HUES64 (cell line): Measurements from ENCODE around the gene PTPN4.

Experiments used
- H3K27ac ChIP-seq: 2 replicates; pipeline ENCODE4 v1.7.0; 2013; ENCODE audit warnings: low read depth, low read length, inconsistent platforms
- H3K27me3 ChIP-seq: 2 replicates; pipeline ENCODE4 v1.6.1; 2013; ENCODE audit warnings: mild to moderate bottlenecking, low read length; ENCODE audit not compliant: insufficient read depth
- H3K36me3 ChIP-seq: 2 replicates; pipeline ENCODE4 v1.6.1; 2013; ENCODE audit warnings: mild to moderate bottlenecking, low read length; ENCODE audit not compliant: insufficient read depth
- H3K4me1 ChIP-seq: 2 replicates; pipeline ENCODE4 v1.6.1; 2013; ENCODE audit warnings: mild to moderate bottlenecking, low read length, moderate library complexity; ENCODE audit not compliant: insufficient read depth
- H3K4me3 ChIP-seq: 2 replicates; pipeline ENCODE4 v1.5.1; 2013; ENCODE audit warnings: mild to moderate bottlenecking, low read length, moderate library complexity
- H3K9ac ChIP-seq: 2 replicates; pipeline ENCODE4 v1.6.1; 2013; ENCODE audit warnings: mild to moderate bottlenecking, low read depth, low read length
- H3K9me3 ChIP-seq: 2 replicates; pipeline ENCODE4 v1.6.1; 2013; ENCODE audit warnings: low read depth, low read length; ENCODE audit not compliant: insufficient read depth
- WGBS: fragments of 150-250, 120-280 bp; methylation state at CpG from one replicate; pipeline ENCODE4 v1.1.7; 2013; ENCODE audit warnings: missing lambda C conversion rate; 5-methylcytosine and 5-hydroxymethylcytosine counted together

The PTPN4 gene

GRCh38 chr2:119921825-119922224, 162.1 kb downstream of the PTPN4 start:
- H3K9me3 ChIP-seq = no peaks in the 10 kb centered on the region
- H3K4me3 ChIP-seq = no peak overlapping the region
- no CpG with 5 or more reads among the region's 1 CpG for WGBS
- no peaks in the 10 kb centered on the region; the same call in 1 of the 2 replicates for H3K4me1 ChIP-seq
- H3K9ac ChIP-seq = no peak overlapping the region
- no peak overlapping the region for H3K27ac ChIP-seq
- H3K36me3 ChIP-seq = no peaks in the 10 kb centered on the region
- no peaks in the 10 kb centered on the region for H3K27me3 ChIP-seq

- no peaks in the 10 kb centered on the region for H3K36me3 ChIP-seq
- H3K9ac ChIP-seq = no peak overlapping the region
- no peaks in the 10 kb centered on the region; the same call in 1 of the 2 replicates for H3K4me1 ChIP-seq
- no peak overlapping the region for H3K4me3 ChIP-seq
- no peaks in the 10 kb centered on the region for H3K9me3 ChIP-seq
- H3K27ac ChIP-seq = no peak overlapping the region
- H3K27me3 ChIP-seq = no peaks in the 10 kb centered on the region
These were observed 163.0 kb downstream of the PTPN4 start for GRCh38 chr2:119922699-119923098.

DNA sequence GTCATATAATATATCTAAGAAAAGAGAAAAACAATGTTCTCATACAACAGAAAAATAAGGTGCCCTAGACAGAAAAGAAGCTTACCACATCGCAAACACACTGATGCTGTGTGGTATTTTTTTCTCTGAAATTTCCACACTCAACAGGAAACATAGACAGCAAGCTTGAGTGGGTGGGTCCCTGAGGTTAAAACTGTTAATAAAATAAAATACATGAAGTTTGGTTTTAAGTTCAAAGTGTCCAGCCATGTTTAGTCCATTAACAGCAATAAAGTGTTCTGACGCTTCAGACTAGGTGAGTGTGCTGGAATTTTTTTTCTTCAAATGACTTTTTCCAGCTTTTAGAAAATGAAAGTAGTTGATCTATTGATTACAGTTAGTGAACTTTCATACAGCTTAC, 169.8 kb downstream of the PTPN4 start:
- Histone ChIP-seq H3K36me3 (peaks cover 29% of the 10 kb centered on the region), H3K9me3 (no peaks in the 10 kb centered on the region), H3K27me3 (no peaks in the 10 kb centered on the region), H3K4me1 (no peaks in the 10 kb centered on the region), H3K27ac (no peak overlapping the region), H3K4me3 (no peak overlapping the region), H3K9ac (no peak overlapping the region)
- 98% methylated on average over 2 of the region's 2 CpGs for WGBS

DNA sequence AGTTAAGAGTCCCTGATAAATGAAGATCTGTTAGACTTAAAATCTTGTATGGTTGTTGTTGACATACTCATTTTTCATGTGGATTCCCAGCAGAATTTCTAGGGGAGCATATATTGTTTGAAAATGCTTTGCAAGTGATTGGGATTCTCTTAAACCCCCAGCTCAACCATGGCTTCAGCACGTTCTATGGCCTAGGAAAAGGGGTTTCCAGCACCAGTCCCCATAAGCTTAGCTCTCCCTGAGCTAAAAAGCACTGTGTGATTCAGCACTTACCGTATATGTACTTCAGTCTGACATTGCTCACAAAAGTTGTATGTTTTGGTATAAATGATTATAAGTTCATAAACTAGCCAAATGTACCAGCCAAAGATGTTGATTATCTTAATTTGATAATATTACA, 173.1 kb downstream of the PTPN4 start:
- Histone ChIP-seq H3K27ac (no peak overlapping the region), H3K9me3 (no peaks in the 10 kb centered on the region), H3K4me1 (no peaks in the 10 kb centered on the region), H3K4me3 (no peak overlapping the region), H3K27me3 (no peaks in the 10 kb centered on the region), H3K36me3 (peaks cover 58% of the 10 kb centered on the region), H3K9ac (no peak overlapping the region)
- 87% methylated on average over 2 of the region's 2 CpGs for WGBS

DNA sequence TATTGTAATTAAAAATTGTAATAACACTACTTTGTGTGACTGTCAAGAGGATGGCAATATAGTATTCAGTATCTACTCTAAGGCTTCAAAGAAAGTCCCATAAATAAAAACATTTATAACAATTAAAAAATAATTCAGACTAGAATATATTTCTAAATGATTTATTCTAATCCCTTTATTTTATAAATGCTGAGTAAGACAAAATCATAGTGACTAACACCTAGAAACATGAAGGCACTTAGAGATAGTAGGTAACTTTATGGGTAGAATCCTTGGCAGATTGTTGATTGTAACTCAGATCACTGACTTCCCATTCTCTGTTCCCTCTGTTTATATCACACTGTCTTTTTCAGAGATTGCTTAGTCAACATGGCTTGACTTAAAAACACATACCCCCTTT, 174.6 kb downstream of the PTPN4 start:
- Histone ChIP-seq H3K9me3 (no peaks in the 10 kb centered on the region), H3K36me3 (peaks cover 70% of the 10 kb centered on the region), H3K4me3 (no peak overlapping the region), H3K27ac (no peak overlapping the region), H3K4me1 (no peaks in the 10 kb centered on the region), H3K9ac (no peak overlapping the region), H3K27me3 (no peaks in the 10 kb centered on the region)

DNA sequence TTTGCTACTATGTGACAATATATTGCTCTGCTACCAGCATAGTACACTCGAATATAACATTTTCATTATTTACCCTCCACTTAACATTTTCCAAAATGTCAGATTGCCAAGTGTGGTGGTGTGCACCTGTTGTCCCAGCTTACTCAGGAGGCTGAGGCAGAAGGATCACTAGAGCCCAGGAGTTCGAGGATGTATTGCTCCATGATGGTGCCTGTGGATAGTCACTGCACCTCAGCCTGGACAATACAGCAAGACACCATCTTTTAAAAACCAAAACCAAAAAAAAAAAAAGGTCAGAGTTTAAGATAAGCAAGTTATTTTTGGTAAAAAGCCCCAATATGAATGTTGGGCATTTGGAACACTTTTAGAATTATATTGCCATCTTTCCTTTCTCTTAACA, 178.0 kb downstream of the PTPN4 start:
- Histone ChIP-seq H3K4me1 (no peaks in the 10 kb centered on the region), H3K27ac (no peak overlapping the region), H3K4me3 (no peak overlapping the region), H3K27me3 (no peaks in the 10 kb centered on the region), H3K9me3 (no peaks in the 10 kb centered on the region), H3K36me3 (peaks cover 66% of the 10 kb centered on the region), H3K9ac (no peak overlapping the region)
- WGBS = 93% methylated on average over 2 of the region's 2 CpGs

GRCh38 chr2:119939915-119940314, 180.2 kb downstream of the PTPN4 start:
- Histone ChIP-seq H3K4me1 (no peaks in the 10 kb centered on the region), H3K27me3 (no peaks in the 10 kb centered on the region), H3K4me3 (no peak overlapping the region), H3K27ac (no peak overlapping the region), H3K9me3 (no peaks in the 10 kb centered on the region), H3K36me3 (peaks cover 47% of the 10 kb centered on the region), H3K9ac (no peak overlapping the region)
- WGBS = 98% methylated on average over 3 of the region's 3 CpGs

DNA sequence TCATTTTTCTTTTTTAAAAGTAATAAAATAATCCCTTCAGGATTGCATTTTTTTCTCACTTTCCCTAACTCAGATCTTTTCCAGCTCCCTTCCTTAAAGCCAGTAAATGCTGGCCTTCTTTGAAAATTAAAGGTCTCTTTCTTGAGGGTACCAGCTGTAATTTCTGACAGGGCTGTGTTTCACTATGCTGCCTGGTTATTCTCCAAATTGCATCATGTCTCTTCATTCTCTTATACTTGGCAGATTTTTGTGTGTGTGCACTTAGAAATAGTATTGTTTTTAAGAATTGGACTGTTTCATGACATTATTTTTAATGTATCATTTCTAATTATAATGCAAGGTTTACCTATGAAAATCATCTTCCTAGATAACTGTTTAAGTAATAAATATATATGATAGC, 181.1 kb downstream of the PTPN4 start:
- Histone ChIP-seq H3K4me3 (no peak overlapping the region), H3K27ac (no peak overlapping the region), H3K4me1 (no peaks in the 10 kb centered on the region), H3K9ac (no peak overlapping the region), H3K27me3 (no peaks in the 10 kb centered on the region), H3K9me3 (no peaks in the 10 kb centered on the region), H3K36me3 (peaks cover 47% of the 10 kb centered on the region)

- Histone ChIP-seq H3K9ac (no peak overlapping the region), H3K27me3 (no peaks in the 10 kb centered on the region)
These were observed 181.7 kb downstream of the PTPN4 start for GRCh38 chr2:119941388-119941787.

DNA sequence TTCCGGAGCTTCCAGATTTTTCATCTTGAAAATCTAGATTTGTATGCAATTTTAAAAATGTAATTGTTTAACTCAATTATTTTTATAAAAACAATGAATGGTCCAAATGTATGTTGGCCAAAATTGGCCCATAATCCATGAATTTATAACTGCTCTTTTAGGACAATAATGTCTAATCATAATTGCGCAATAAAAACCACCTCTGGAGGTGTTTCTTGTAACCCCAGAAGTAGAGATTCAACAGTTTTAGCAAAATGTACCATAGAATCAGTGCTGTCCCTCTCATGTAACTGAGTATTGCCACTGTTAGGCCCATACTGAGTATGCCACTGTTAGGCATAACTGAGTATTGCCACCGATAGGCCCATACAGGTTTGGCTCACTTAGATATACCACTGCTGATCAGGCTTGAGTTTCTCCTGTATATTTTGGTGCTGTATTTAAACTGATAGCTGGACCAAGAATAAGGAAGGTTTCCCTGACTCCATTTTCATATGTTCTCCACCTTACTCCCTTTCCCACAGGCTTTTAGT, 182.3 kb downstream of the PTPN4 start:
- Histone ChIP-seq H3K4me1 (no peaks in the 10 kb centered on the region), H3K27ac (no peak overlapping the region), H3K36me3 (peaks cover 50% of the 10 kb centered on the region), H3K27me3 (no peaks in the 10 kb centered on the region), H3K9me3 (no peaks in the 10 kb centered on the region), H3K9ac (no peak overlapping the region), H3K4me3 (no peak overlapping the region)
- 78% methylated on average over 3 of the region's 3 CpGs for WGBS

More at GRCh38 chr2:119941388-119941787, 181.7 kb downstream of the PTPN4 start:
- 97% methylated on average over 1 of the region's 1 CpG for WGBS
- Histone ChIP-seq H3K27ac (no peak overlapping the region), H3K4me1 (no peaks in the 10 kb centered on the region), H3K4me3 (no peak overlapping the region), H3K9me3 (no peaks in the 10 kb centered on the region), H3K36me3 (peaks cover 50% of the 10 kb centered on the region)

DNA sequence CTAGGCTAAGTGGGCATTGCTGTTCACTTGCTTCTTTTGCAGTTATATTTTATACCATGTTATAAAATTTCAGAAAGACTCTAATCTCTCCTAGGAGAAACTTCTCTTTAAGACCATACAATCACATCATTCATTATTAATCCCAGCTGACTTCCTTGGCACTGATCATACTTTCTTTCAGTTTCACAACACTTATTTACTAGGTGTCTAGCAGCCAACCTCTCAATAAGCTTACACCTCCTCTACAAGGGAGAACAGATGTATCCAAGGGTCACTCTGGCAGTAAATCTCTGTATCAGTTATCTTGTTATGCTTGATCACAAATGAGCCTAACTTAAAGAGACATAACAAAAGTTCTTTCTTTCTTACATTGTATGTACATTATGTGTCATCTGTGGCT, 183.3 kb downstream of the PTPN4 start:
- Histone ChIP-seq H3K9ac (no peak overlapping the region), H3K36me3 (peaks cover 52% of the 10 kb centered on the region), H3K9me3 (no peaks in the 10 kb centered on the region), H3K4me3 (no peak overlapping the region), H3K27me3 (no peaks in the 10 kb centered on the region), H3K4me1 (no peaks in the 10 kb centered on the region), H3K27ac (no peak overlapping the region)

GRCh38 chr2:119947535-119947934, 187.8 kb downstream of the PTPN4 start:
- peaks cover 76% of the 10 kb centered on the region for H3K36me3 ChIP-seq
- no peak overlapping the region for H3K9ac ChIP-seq
- no peaks in the 10 kb centered on the region for H3K9me3 ChIP-seq
- H3K4me1 ChIP-seq = no peaks in the 10 kb centered on the region
- no peaks in the 10 kb centered on the region for H3K27me3 ChIP-seq
- H3K4me3 ChIP-seq = no peak overlapping the region
- no CpG with 5 or more reads among the region's 1 CpG for WGBS
- no peak overlapping the region for H3K27ac ChIP-seq
